Activated naive CD4-positive, alpha-beta T cell treated with Interleukin-2 at 50 U/mL for 16 hours (primary cell): ENCODE measurements around the gene PXDN.

Experiments
- DNase-seq: peaks from one replicate; pipeline ENCODE4 v3.0.0-alpha.2; 2020

The PXDN gene

GRCh38 chr2:1660656-1661640, 83.4 kb downstream of the PXDN start:
- no peak for DNase-seq

DNA sequence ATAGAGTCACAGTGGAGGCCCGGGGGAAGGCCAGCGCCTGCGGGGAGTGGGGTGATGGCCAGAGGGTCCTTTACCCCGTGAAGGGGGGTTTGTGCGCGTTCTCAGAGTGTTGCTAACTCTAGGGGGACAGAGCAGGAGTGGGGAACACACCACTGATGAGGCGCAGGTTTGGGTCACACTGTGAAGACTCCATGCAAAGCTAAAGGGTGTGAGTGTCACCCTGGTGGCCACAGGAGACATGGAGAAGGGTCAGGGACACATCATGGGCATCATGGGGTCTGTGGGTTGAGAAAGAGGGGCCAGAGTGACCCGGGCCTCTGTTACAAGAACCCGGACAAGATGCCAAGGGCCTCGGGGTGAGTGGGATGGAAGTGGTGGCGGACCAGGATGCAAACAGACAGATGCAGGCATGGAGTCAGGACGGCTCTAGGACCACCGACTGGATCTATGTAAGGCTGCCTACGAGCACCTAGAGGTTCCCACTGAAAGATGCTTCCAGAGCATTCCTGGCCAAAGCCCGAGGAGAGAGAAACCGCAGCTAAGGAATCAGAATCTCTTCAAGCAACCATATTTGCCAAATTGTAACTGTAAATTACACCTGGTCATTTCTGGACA, 84.3 kb downstream of the PXDN start:
- DNase-seq: no peak

GRCh38 chr2:1658394-1659151, 85.7 kb downstream of the PXDN start:
- no peak for DNase-seq

- no peak for DNase-seq
Measured at GRCh38 chr2:1656961-1657841, 87.1 kb downstream of the PXDN start.

GRCh38 chr2:1656326-1656960, 87.9 kb downstream of the PXDN start:
- no peak for DNase-seq

DNA sequence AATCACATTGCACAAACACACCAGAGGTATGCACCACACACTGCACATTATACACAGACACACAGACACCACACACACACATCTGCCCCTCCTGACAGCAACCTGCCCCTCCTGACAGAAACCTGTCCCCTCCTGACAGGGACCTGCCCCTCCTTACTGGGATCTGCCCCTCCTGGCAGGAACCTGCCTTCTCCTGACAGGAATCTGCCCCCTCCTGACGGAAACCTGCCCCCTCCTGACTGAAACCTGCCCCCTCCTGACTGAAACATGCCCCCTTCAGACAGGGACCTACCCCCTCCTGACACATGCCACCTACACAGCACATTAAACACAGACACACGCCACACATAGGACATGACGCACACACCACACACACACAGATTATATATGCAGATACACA, 88.9 kb downstream of the PXDN start:
- no peak for DNase-seq

- no peak for DNase-seq
Measured at GRCh38 chr2:1654696-1655374, 89.5 kb downstream of the PXDN start.

DNA sequence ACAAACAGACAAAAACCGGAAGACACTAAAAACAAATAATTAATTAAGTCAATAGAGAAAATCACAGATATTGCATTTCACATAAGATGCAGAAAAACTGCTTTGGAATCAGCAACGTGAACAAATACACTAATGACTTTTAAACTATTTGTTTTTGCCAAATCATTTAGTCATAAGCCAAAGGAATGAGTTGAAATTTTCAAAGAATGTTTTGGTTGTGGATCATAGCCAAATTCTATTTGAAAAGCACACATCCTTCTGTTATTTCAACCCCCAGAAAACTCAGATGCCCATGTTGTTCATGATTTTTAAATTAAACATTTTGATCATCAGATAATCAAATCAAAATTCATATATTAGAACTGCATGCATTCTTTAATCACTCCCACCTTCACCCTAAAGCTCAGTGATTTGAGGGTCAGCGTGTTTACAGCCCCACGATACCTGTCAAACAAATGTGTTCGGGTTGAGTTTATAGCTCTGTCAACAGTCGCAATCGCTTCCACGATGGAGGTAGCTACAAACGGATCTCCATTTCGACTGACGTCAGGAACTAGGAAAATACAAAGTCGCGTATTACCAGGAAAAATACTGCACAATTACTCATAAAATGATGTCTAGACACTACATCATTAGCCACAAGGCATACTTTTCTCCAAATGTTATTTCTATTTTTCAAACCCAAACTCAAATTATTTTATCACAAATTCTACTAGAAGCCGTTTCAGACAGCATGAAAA, 90.2 kb downstream of the PXDN start:
- no peak for DNase-seq

DNA sequence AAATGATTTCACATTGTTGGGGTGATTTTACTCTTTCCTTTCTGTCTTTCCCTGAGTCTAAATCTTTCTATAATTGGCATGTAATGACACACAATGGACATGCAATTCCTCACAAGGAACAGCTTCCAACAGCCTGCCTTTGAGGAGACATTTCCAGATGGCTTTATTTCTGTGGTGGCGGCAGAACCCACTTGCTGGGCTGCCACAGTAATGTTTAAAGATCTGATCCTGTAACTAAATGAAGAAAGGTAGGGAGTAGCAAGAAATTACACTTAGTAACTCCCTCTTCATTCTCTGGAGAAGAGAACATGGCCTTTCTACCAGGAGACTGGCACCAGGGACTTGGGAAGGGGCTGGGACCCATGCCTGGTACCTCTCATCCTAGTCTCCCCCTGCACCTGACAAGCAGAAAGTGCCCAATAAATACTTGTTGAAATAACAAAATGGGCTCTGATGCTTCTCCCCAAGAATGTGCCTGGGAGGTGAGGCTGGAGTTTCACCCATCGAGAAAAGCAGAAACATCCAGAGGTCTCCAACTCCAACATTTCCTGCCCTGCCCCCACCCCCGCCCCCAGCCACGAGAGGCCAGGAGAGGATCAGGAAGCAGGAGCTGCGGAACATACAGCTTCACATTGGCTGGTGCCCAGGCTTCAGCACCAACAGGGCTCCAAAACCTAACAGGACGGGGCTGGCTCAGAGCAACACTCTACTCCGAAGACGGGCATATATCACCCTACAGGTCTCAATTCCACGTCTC, 92.1 kb downstream of the PXDN start:
- no peak for DNase-seq

GRCh38 chr2:1651121-1652033, 92.9 kb downstream of the PXDN start:
- DNase-seq: no peak

- DNase-seq: no peak
Measured at GRCh38 chr2:1650085-1650872, 94.0 kb downstream of the PXDN start.

DNA sequence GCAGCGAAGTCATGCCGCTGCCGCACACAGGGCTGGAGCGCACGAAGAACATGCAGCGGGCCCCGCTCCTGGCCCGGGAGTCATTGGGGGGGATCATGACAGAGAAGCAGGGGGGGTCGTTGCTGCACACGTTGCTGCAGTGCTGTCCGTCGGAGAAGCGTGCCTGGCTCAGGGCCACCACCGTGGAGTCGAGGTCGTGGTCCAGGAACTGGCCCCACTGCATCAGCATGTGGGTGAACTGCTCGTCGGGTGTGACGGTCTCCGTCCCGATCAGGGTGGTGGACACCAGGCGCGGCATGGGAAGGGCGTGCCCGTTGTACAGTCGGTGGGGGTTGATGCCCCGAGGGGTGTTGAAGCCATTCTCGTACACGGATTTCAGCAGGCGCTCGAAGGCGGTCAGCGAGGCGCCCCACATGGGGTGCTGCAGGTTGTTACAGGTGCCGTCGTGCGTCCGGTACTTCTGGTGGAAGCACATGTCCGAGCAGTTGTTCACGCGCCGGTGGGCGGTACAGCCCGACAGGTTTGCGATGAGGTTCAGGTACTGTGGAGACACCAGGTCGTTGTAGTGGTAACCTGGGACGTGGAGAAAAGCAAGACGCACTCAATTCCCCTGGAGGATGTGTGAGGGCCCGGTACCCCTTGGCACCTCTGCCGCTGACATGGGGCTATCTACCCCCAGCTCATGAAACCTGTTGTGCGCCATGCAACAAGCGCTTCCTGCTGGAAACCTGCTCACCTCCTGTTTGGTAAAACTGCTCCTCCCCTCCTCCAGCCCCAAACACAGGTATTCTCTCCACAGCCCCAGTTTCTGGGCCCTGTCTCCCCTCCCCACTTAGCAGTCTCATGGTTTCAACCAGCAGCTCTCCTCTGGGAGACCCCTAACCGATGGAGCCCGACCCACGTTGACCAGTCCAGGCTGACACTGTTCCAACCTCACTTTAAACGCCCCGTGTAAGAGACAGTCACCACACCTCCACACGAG, 94.9 kb downstream of the PXDN start:
- no peak for DNase-seq

DNA sequence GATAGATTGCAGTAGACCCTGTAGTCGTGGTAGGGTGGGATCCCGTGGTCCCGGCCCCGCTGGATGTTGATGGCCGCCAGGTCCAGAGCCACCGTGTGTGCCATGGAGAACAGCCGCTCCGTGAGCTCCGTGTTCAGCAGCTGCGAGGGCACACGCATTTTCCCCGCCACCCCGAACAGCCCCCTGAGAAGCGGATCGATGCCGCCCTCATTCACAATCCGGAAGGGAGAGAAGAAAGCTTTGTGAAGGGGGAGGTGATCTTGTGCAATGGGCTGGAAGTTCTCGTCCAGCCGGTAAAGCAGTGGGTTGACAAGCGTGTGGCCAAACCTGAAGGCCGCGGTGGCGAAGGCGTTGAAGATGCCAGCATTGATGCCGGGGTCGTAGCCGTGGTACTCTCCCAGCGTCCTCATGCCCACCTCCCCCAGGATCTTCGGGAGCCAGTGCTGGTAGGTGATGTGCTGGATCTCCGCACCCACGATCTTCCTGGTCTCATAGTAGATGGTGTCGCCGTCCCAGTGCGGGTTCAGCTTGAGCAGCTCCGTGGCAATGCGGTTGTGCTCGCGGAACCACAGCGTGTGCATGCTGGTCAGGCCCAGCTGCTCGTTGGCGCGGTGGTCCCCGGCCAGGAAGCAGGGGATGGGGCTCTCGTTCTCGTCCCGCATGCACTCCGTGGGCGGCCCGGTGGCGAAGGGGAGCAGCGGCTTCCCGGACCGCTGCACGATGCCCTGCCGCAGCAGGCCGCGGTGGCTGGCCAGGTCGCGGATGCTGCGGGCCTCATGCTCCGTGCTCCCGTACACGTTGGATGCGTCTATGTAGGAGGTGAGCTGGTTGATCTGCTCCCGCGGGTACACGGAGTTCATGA, 95.8 kb downstream of the PXDN start:
- DNase-seq: no peak

DNA sequence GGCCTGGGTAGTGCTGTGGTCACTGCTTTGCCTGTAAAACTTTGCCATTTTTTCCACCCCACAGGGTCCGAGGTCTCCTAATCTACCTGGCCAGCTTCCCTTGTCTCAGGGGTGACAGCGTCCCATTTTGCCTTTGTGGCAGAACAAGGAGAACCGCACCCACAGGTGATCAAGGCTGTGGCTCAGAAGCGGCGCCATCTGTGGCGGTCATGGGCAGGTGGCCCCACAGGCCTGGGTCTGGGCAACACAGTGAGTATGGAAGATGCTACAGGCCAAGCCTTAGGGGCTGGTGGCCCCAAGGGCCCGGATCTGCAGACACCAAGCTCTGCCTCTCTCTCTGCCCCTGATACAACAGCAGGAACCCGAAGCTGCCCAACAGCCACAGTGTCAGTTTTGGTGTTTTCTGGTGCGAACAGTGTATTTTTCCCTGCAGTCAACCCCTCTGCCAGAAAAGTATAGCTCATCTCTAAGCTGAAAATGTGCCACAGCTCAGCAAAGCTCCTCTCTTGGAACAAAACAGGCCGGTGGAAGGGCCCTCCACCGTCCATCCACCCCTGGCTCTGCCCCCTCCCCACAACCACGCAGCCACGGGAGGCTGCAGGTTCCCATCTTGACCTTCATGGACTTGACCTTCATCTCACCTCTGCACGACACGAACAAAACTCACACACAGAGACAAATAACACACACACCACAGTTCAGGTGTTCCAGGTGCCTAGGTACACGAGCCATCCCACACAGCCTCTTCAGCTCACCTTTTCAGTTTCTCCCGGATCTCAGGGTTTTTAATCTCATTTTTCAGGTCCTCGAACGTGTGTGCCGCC, 96.7 kb downstream of the PXDN start:
- no peak for DNase-seq
